Measurements from ENCODE around the gene RTKN2.

DNA sequence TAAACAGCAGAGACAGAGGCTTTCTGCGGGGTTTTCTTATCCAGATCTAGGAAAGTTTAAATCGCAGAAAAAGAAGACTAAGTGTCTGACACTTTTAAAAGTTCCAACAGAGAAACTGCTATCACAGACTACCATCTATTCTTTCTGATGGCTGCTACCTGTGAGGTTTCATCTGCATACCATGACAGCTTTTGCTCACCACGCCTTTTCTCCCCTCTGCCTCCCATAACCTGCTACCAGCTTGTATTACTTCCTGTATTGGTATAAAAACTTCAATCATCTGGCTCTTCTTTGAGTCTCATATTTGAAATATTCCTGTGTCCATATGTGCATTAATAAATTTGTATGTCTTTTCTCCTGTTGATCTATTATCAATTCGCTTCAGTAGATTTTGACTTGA, 34.1 kb upstream of the RTKN2 start:
- TF ChIP-seq GATA2 (IDR thresholded peaks at IDR 0.05; ENCODE audit: low read depth, low read length) (no peak), GATA3 (IDR thresholded peaks at IDR 0.05; ENCODE audit: low read depth, low read length) (no peak)
